H1 (cell line): ENCODE data around the gene OR2T27. TPM values are rescaled to one million over a fixed set of nuclear protein-coding genes. Genes with fewer than 3 reads are reported as not detected.
"Not testable (repeated sequence)": the region's sequence is repeated elsewhere in the genome, so short reads cannot be mapped to it uniquely, and the experiment has no call there.

ENCODE experiments used
- CTCF ChIA-PET: fragments of 300-600 bp; sonication (Branson Sonifier 250); formaldehyde crosslinking; loops from one replicate; lab custom pipeline; 2021; ENCODE audit not compliant: partially characterized antibody; lab: Charles Lee
- POLR2A ChIA-PET: fragments of 300-600 bp; sonication (Branson Sonifier 250); formaldehyde crosslinking; loops from one replicate; lab custom pipeline; 2021; ENCODE audit warnings: inconsistent platforms; ENCODE audit not compliant: partially characterized antibody; lab: Charles Lee
- DNase-seq, 2 experiments: peaks; one replicate each; pipeline versions ENCODE4 v3.0.0 to v3.0.0-alpha.2; 2010 to 2022; ENCODE audit warnings: low spot score in 2 of 2, low read depth in 1 of 2, mixed read lengths in 1 of 2
- FAIRE-seq: peaks from 2 replicates; lab custom pipeline; 2011; peaks lifted over from hg19 to GRCh38; lab: Jason Lieb, UNC
- H2AFZ ChIP-seq: 2 replicates; pipeline ENCODE4 v1.8.1; 2012; ENCODE audit warnings: low read length, inconsistent platforms
- H2AK5ac ChIP-seq: 2 replicates; pipeline ENCODE4 v1.6.1; 2013; ENCODE audit warnings: low read depth, low read length
- H2BK120ac ChIP-seq: replicated peaks from 2 replicates; pipeline ENCODE3; 2013; ENCODE audit warnings: low read depth, low read length, inconsistent platforms
- H2BK12ac ChIP-seq: 2 replicates; pipeline ENCODE4 v1.6.1; 2013; ENCODE audit warnings: low read depth, low read length
- H2BK15ac ChIP-seq: 2 replicates; pipeline ENCODE4 v1.6.1; 2013; ENCODE audit warnings: low read length
- H2BK20ac ChIP-seq: 2 replicates; pipeline ENCODE4 v1.6.1; 2013; ENCODE audit warnings: low read length
- H2BK5ac ChIP-seq: 2 replicates; pipeline ENCODE4 v1.6.1; 2013; ENCODE audit warnings: low read depth, low read length
- H3K14ac ChIP-seq: 2 replicates; pipeline ENCODE4 v1.6.1; 2013; ENCODE audit warnings: inconsistent platforms; ENCODE audit not compliant: insufficient read length
- H3K18ac ChIP-seq: 2 replicates; pipeline ENCODE4 v1.6.1; 2013; ENCODE audit warnings: low read length; ENCODE audit errors: extremely low read depth
- H3K23ac ChIP-seq: 2 replicates; pipeline ENCODE4 v1.6.1; 2013; ENCODE audit warnings: inconsistent platforms; ENCODE audit not compliant: insufficient read length
- H3K23me2 ChIP-seq: 2 replicates; pipeline ENCODE4 v1.6.1; 2013; ENCODE audit warnings: low read depth, low read length
- H3K27ac ChIP-seq: 2 replicates; pipeline ENCODE4 v1.6.1; 2011; ENCODE audit warnings: low read depth, low read length, inconsistent platforms
- H3K27me3 ChIP-seq, 4 experiments: replicated peaks in 1 of 4; 1 replicate in 1 of 4; 2 replicates in 3 of 4; pipeline versions ENCODE4 v1.6.1 to v1.8.1; 2011 to 2013; ENCODE audit warnings: low read length in 3 of 4, mild to moderate bottlenecking in 3 of 4, inconsistent platforms in 2 of 4, mixed read lengths in 2 of 4, moderate library complexity in 1 of 4; ENCODE audit not compliant: control insufficient read depth in 3 of 4, insufficient read depth in 3 of 4; ENCODE audit errors: extremely low read depth in 1 of 4
- H3K36me3 ChIP-seq, 4 experiments: 2 replicates each; pipeline versions ENCODE4 v1.6.1 to v1.8.1; 2011 to 2013; ENCODE audit warnings: mild to moderate bottlenecking in 4 of 4, low read length in 3 of 4, moderate library complexity in 2 of 4, control low read depth in 1 of 4, inconsistent platforms in 1 of 4; ENCODE audit not compliant: insufficient read depth in 4 of 4, control insufficient read depth in 2 of 4
- H3K4ac ChIP-seq: replicated peaks from 2 replicates; pipeline ENCODE3; 2013; ENCODE audit warnings: low read length, low read depth, mixed read lengths, inconsistent platforms; ENCODE audit not compliant: insufficient read length
- H3K4me1 ChIP-seq, 4 experiments: replicated peaks in 1 of 4; 1 replicate in 1 of 4; 2 replicates in 3 of 4; pipeline versions ENCODE4 v1.6.1 to v1.8.1; 2011 to 2013; ENCODE audit warnings: low read length in 3 of 4, inconsistent platforms in 2 of 4, mixed read lengths in 1 of 4; ENCODE audit not compliant: insufficient read depth in 4 of 4, control insufficient read depth in 3 of 4
- H3K4me2 ChIP-seq, 2 experiments: 2 replicates each; pipeline versions ENCODE4 v1.6.1 to v1.8.1; 2011 to 2013; ENCODE audit warnings: low read depth in 2 of 2, low read length in 2 of 2, control low read depth in 1 of 2, inconsistent platforms in 1 of 2, mild to moderate bottlenecking in 1 of 2; ENCODE audit not compliant: insufficient read depth in 1 of 2
- H3K4me3 ChIP-seq, 4 experiments: fragments of 200-600, 300-600 bp in 1 of 4; sonication (generic), shearing (Covaris generic), sonication (Bioruptor Twin) in 1 of 4; 2 replicates each; pipeline versions ENCODE4 v1.5.1 to v1.8.1; 2011 to 2016; ENCODE audit warnings: low read length in 4 of 4, low read depth in 3 of 4, control low read depth in 2 of 4, inconsistent platforms in 2 of 4, mild to moderate bottlenecking in 2 of 4, mixed read lengths in 1 of 4, moderate library complexity in 1 of 4; ENCODE audit not compliant: insufficient read depth in 2 of 4; ENCODE audit errors: extremely low read depth in 1 of 4
- H3K56ac ChIP-seq: replicated peaks from 2 replicates; pipeline ENCODE3; 2013; ENCODE audit warnings: low read depth, mild to moderate bottlenecking, mixed read lengths, low read length, inconsistent platforms; ENCODE audit not compliant: insufficient read length
- H3K79me1 ChIP-seq: 2 replicates; pipeline ENCODE4 v1.6.1; 2013; ENCODE audit warnings: low read depth, low read length, control low read depth
- H3K79me2 ChIP-seq, 2 experiments: 2 replicates each; pipeline versions ENCODE4 v1.6.1 to v1.8.1; 2012 to 2013; ENCODE audit warnings: low read length in 2 of 2, mild to moderate bottlenecking in 2 of 2, inconsistent platforms in 1 of 2; ENCODE audit not compliant: insufficient read depth in 2 of 2, control insufficient read depth in 1 of 2
- H3K9ac ChIP-seq, 4 experiments: replicated peaks in 1 of 4; 1 replicate in 1 of 4; 2 replicates in 3 of 4; pipeline versions ENCODE4 v1.6.1 to v1.8.1; 2011 to 2013; ENCODE audit warnings: low read depth in 3 of 4, low read length in 3 of 4, control low read depth in 2 of 4, mild to moderate bottlenecking in 2 of 4, moderate library complexity in 2 of 4, inconsistent platforms in 1 of 4; ENCODE audit errors: extremely low read depth in 1 of 4
- H3K9me3 ChIP-seq, 2 experiments: 2 replicates each; pipeline versions ENCODE4 v1.6.1 to v1.8.1; 2012 to 2013; ENCODE audit warnings: mild to moderate bottlenecking in 2 of 2, moderate library complexity in 2 of 2, control low read depth in 1 of 2, inconsistent platforms in 1 of 2, low read depth in 1 of 2, low read length in 1 of 2, mixed read lengths in 1 of 2; ENCODE audit not compliant: insufficient read depth in 2 of 2
- H4K20me1 ChIP-seq, 2 experiments: replicated peaks in 1 of 2; 2 replicates each; pipeline versions ENCODE3 to v1.8.1; 2011 to 2013; ENCODE audit warnings: inconsistent platforms in 2 of 2, low read length in 2 of 2, mild to moderate bottlenecking in 1 of 2; ENCODE audit not compliant: insufficient read depth in 2 of 2, control insufficient read depth in 1 of 2
- H4K5ac ChIP-seq: 2 replicates; pipeline ENCODE4 v1.6.1; 2013; ENCODE audit warnings: low read length, low read depth, mixed read lengths, inconsistent platforms; ENCODE audit not compliant: insufficient read length
- H4K8ac ChIP-seq: 2 replicates; pipeline ENCODE4 v1.8.0; 2013; ENCODE audit warnings: mild to moderate bottlenecking, moderate library complexity, low read length, inconsistent platforms; ENCODE audit not compliant: insufficient read depth; ENCODE audit errors: extremely low read depth
- H4K91ac ChIP-seq: replicated peaks from 2 replicates; pipeline ENCODE3; 2013; ENCODE audit warnings: low read length, mixed read lengths, inconsistent platforms; ENCODE audit not compliant: insufficient read length
- CBX8 ChIP-seq: fragments of 300-800, 300-1000 bp; sonication (generic); IDR thresholded peaks from 2 replicates; pipeline ENCODE4 v1.7.1; 2016; ENCODE audit warnings: low read depth, low read length, borderline replicate concordance
- JUND ChIP-seq: IDR thresholded peaks from 2 replicates; pipeline ENCODE4 v1.6.1; 2011; ENCODE audit warnings: mild to moderate bottlenecking, improper control_type of control experiment, low read length
- KDM1A ChIP-seq: fragments of 200-600, 300-600 bp; sonication (generic); IDR thresholded peaks from 2 replicates; pipeline ENCODE4 v1.7.1; 2016; ENCODE audit warnings: mild to moderate bottlenecking, low read length, borderline replicate concordance
- RBBP5 ChIP-seq: IDR thresholded peaks from 2 replicates; pipeline ENCODE4 v1.7.1; 2012; ENCODE audit warnings: low read depth, mild to moderate bottlenecking, inconsistent platforms, low read length, moderate library complexity, borderline replicate concordance
- SIX5 ChIP-seq: IDR thresholded peaks from 2 replicates; pipeline ENCODE4 v1.6.1; 2011; ENCODE audit warnings: mild to moderate bottlenecking, low read depth, low read length
- TAF1 ChIP-seq: IDR thresholded peaks from 2 replicates; pipeline ENCODE4 v1.6.1; 2011; ENCODE audit warnings: mild to moderate bottlenecking, low read depth, low read length
- WGBS, 2 experiments: shearing (Covaris generic) in 1 of 2; methylation state at CpG; one replicate each; pipeline versions ENCODE4 v1.1.6 to v1.1.7; 2013 to 2015; ENCODE audit warnings: low lambda C conversion rate in 2 of 2, mixed read lengths in 2 of 2, inconsistent platforms in 1 of 2, low coverage in 1 of 2, missing lambda C conversion rate in 1 of 2; ENCODE audit not compliant: insufficient replicate concordance in 2 of 2, insufficient coverage in 1 of 2, insufficient read length in 1 of 2; ENCODE audit errors: extremely low coverage in 1 of 2, missing lambda C conversion rate in 1 of 2; 5-methylcytosine and 5-hydroxymethylcytosine counted together
- polyA plus RNA-seq, 7 experiments: library from polyadenylated mRNA; depleted of rRNA in 3 of 7; stranded (reverse) in 5 of 7; unstranded in 2 of 7; fragments of >200 nt in 5 of 7; fragments of 200-250 nt in 2 of 7; gene quantifications; 1 replicate in 5 of 7; 2 replicates in 1 of 7; 4 replicates in 1 of 7; pipeline versions ENCODE4 v1.2.1 to v1.2.3, GENCODE V29; 2011 to 2013; ENCODE audit warnings: missing spikeins in 2 of 7, mixed read lengths in 2 of 7
- total RNA-seq: library from RNA; stranded (reverse); fragmentation: NEBNext Ultra II Directional; extraction: Animal tissue kit (Norgen Biotek cat#: 25700); gene quantifications from 2 replicates; pipeline ENCODE4 v1.2.1, GENCODE V29; 2021
- TF ChIP-seq, protein P1 (sequence below): IDR thresholded peaks from 2 replicates; pipeline ENCODE4 v1.6.1; 2011; ENCODE audit warnings: low read length, improper control_type of control experiment

The OR2T27 gene
- total and polyA plus RNA-seq, 2 of the 8 experiments (the other 6 are each of a cell fraction or from before 2014, with no cell fraction given) = not detected

GRCh38 chr1:248670003-248670402 is 14.7 kb upstream of the OR2T27 start (continued):
- TF ChIP-seq, protein P1, sequence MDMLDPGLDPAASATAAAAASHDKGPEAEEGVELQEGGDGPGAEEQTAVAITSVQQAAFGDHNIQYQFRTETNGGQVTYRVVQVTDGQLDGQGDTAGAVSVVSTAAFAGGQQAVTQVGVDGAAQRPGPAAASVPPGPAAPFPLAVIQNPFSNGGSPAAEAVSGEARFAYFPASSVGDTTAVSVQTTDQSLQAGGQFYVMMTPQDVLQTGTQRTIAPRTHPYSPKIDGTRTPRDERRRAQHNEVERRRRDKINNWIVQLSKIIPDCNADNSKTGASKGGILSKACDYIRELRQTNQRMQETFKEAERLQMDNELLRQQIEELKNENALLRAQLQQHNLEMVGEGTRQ = no peak
- TF ChIP-seq CBX8 (no peak), KDM1A (no peak), SIX5 (no peak), RBBP5 (no peak), JUND (no peak), TAF1 (no peak)

- H3K27me3 ChIP-seq, H3K4me3 ChIP-seq, DNase-seq, H3K36me3 ChIP-seq, H3K23ac ChIP-seq, H3K4me2 ChIP-seq, H2BK5ac ChIP-seq, FAIRE-seq, H3K9ac ChIP-seq, H3K4ac ChIP-seq, H2BK20ac ChIP-seq, H2BK12ac ChIP-seq, H2AK5ac ChIP-seq, H3K18ac ChIP-seq, H4K91ac ChIP-seq, H3K14ac ChIP-seq, H3K23me2 ChIP-seq, H3K56ac ChIP-seq, H3K79me2 ChIP-seq, H4K8ac ChIP-seq, H2AFZ ChIP-seq, H2BK120ac ChIP-seq, H3K27ac ChIP-seq, POLR2A ChIA-PET, H2BK15ac ChIP-seq, H3K4me1 ChIP-seq, H4K5ac ChIP-seq, H3K79me1 ChIP-seq, CTCF ChIA-PET, H4K20me1 ChIP-seq: not testable (repeated sequence)
- 78% methylated on average over 5 of the region's 5 CpGs; no CpG with 5 or more reads in 1 of the 2 experiments for WGBS, 2 experiments
- peaks cover 9 to 32% of the 10 kb centered on the region in 2 experiments; a peak in 3 of 4 replicates for H3K9me3 ChIP-seq
Measured at GRCh38 chr1:248663453-248664328, 8.4 kb upstream of the OR2T27 start.
